ENCODE measurements around the gene RRP7A. TPM values are rescaled to one million over a fixed set of nuclear protein-coding genes. Genes with fewer than 3 reads are reported as not detected.
"Not testable (repeated sequence)": the region's sequence is repeated elsewhere in the genome, so short reads cannot be mapped to it uniquely, and the experiment has no call there.

The RRP7A gene
- total and polyA plus RNA-seq, 2 donors (not counting 1 experiment from before 2014, with no cell fraction given), result 18.3 to 98.5 TPM

DNA sequence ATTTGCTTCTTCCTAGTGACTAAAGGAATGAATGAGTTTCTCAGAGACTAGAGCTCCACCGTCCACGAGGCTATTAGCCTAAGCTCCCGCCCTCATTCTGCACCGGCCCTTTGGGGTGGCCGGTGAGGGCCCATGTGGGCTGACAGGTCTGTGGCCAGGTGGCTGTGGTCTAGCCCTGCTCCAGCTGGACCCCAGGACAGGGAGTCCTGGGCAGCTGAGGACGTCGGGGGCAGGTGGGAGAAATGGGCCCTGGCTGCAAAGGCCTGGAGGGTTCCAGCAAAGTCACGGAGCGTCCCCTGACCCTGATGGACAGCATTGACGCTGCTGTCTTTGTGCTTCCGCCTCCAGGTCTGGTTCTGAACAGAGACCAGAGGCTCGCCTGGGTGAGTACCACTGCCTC is 46.4 kb upstream of the RRP7A start:
- Histone ChIP-seq H2AFZ (ENCODE audit: insufficient read depth, low read depth, low read length, poor library complexity, severe bottlenecking) (no peak overlapping the region), H3K4me2 (replicated peaks; ENCODE audit: low read depth, low read length, poor library complexity, severe bottlenecking) (no peak overlapping the region), H3K27me3 (replicated peaks in 1 of 4; ENCODE audit: control extremely low read depth in 1 of 4, control insufficient read depth in 3 of 4, insufficient read depth in 4 of 4, low read length in 3 of 4) (no peaks in the 10 kb centered on the region), H4K20me1 (ENCODE audit: control insufficient read depth, insufficient read depth, low read length, poor library complexity, severe bottlenecking) (no peaks in the 10 kb centered on the region), H3K36me3 (replicated peaks in 1 of 2; ENCODE audit: control extremely low read depth in 1 of 2, control insufficient read depth in 1 of 2, extremely low read depth in 1 of 2, insufficient read depth in 2 of 2, low read length in 1 of 2) (peaks cover 0 to 4% of the 10 kb centered on the region in 2 experiments), H3K9ac (ENCODE audit: low read length) (no peak overlapping the region), H3K79me2 (ENCODE audit: control insufficient read depth, insufficient read depth, low read length) (no peaks in the 10 kb centered on the region), H3K4me1 (ENCODE audit: control insufficient read depth in 2 of 2, insufficient read depth in 2 of 2, low read length in 2 of 2) (peaks cover 13 to 19% of the 10 kb centered on the region in 2 donors), H3K4me3 (ENCODE audit: control extremely low read depth in 1 of 5, extremely low read depth in 1 of 5, insufficient read depth in 1 of 5, low read depth in 2 of 5, low read length in 4 of 5) (no peak overlapping the region), H3K9me3 (ENCODE audit: control extremely low read depth in 1 of 3, control insufficient read depth in 2 of 3, insufficient read depth in 1 of 3, low read length in 2 of 3) (no peaks in the 10 kb centered on the region), H3K27ac (ENCODE audit: low read length in 2 of 2) (no peak overlapping the region)
- ATAC-seq (ENCODE audit: low read depth), result no peak
- Mint-ChIP-seq H3K27me3 (no peaks in the 10 kb centered on the region), H3K4me1 (peaks cover 13% of the 10 kb centered on the region), H3K9me3 (ENCODE audit: insufficient read depth) (no peaks in the 10 kb centered on the region), H3K27ac (no peak overlapping the region), H3K4me3 (no peak overlapping the region)
- TF ChIP-seq CTCF (IDR thresholded peaks at IDR 0.05), result no peak
- no peak for TF ChIP-seq EZH2 (IDR thresholded peaks at IDR 0.05; ENCODE audit: borderline replicate concordance, insufficient read depth, low read depth, low read length, poor library complexity, severe bottlenecking)
- DNase-seq, result no peak
- intact Hi-C loops (cut with micrococcal nuclease), result no loop called here
- 98% methylated on average over 12 of the region's 12 CpGs for WGBS (ENCODE audit: insufficient coverage)
- POLR2A ChIA-PET, result no interaction called here
- CTCF ChIA-PET, result no interaction called here

DNA sequence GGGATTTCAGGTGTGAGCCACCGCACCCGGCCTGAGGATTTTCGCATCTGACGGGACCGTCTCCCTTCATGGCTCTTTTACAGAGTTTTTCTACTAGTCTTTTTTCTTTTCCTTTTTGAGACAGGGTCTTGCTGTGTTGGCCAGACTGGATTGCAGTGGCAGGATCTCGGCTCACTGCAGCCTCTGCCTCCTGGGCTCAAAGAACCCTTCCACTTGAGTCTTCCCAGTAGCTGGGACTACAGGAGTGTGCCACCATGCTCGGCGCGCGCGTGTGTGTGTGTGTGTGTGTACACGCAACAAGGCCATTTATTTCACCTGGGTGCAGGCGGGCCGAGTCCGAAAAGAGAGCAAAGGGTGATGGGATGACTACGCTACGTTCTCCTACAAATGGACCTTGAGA is 45.1 kb upstream of the RRP7A start:
- Histone ChIP-seq H3K4me2 (replicated peaks; ENCODE audit: low read depth, low read length, poor library complexity, severe bottlenecking) (no peak overlapping the region), H3K79me2 (ENCODE audit: control insufficient read depth, insufficient read depth, low read length) (no peaks in the 10 kb centered on the region), H3K27ac (ENCODE audit: low read length in 2 of 2) (no peak overlapping the region), H3K9me3 (ENCODE audit: control extremely low read depth in 1 of 3, control insufficient read depth in 2 of 3, insufficient read depth in 1 of 3, low read length in 2 of 3) (no peaks in the 10 kb centered on the region), H3K4me3 (ENCODE audit: control extremely low read depth in 1 of 5, extremely low read depth in 1 of 5, insufficient read depth in 1 of 5, low read depth in 2 of 5, low read length in 4 of 5) (no peak overlapping the region), H4K20me1 (ENCODE audit: control insufficient read depth, insufficient read depth, low read length, poor library complexity, severe bottlenecking) (no peaks in the 10 kb centered on the region), H3K36me3 (replicated peaks in 1 of 2; ENCODE audit: control extremely low read depth in 1 of 2, control insufficient read depth in 1 of 2, extremely low read depth in 1 of 2, insufficient read depth in 2 of 2, low read length in 1 of 2) (peaks cover 0 to 4% of the 10 kb centered on the region in 2 experiments), H3K4me1 (ENCODE audit: control insufficient read depth in 2 of 2, insufficient read depth in 2 of 2, low read length in 2 of 2) (peaks cover 13 to 19% of the 10 kb centered on the region in 2 donors), H2AFZ (ENCODE audit: insufficient read depth, low read depth, low read length, poor library complexity, severe bottlenecking) (no peak overlapping the region), H3K27me3 (replicated peaks in 1 of 4; ENCODE audit: control extremely low read depth in 1 of 4, control insufficient read depth in 3 of 4, insufficient read depth in 4 of 4, low read length in 3 of 4) (no peaks in the 10 kb centered on the region), H3K9ac (ENCODE audit: low read length) (no peak overlapping the region)
- intact Hi-C loops (cut with micrococcal nuclease), result loop anchor here (5.0 kb wide), 1 partner anchor 37 kb away; no protein-coding TSS in a partner anchor
- H3K4me1 Mint-ChIP-seq, result peaks cover 15% of the 10 kb centered on the region
- TF ChIP-seq CTCF (IDR thresholded peaks at IDR 0.05), result no peak
- no peak for TF ChIP-seq EZH2 (IDR thresholded peaks at IDR 0.05; ENCODE audit: borderline replicate concordance, insufficient read depth, low read depth, low read length, poor library complexity, severe bottlenecking)
- ATAC-seq (ENCODE audit: low read depth), result no peak
- ChIA-PET POLR2A (no interaction called here), CTCF (no interaction called here)
- H3K4me3 Mint-ChIP-seq, result no peak overlapping the region
- no peaks in the 10 kb centered on the region for H3K27me3 Mint-ChIP-seq
- no peak overlapping the region for H3K27ac Mint-ChIP-seq
- H3K9me3 Mint-ChIP-seq (ENCODE audit: insufficient read depth), result no peaks in the 10 kb centered on the region
- WGBS (ENCODE audit: insufficient coverage), result 98% methylated on average over 12 of the region's 17 CpGs
- no peak for DNase-seq

DNA sequence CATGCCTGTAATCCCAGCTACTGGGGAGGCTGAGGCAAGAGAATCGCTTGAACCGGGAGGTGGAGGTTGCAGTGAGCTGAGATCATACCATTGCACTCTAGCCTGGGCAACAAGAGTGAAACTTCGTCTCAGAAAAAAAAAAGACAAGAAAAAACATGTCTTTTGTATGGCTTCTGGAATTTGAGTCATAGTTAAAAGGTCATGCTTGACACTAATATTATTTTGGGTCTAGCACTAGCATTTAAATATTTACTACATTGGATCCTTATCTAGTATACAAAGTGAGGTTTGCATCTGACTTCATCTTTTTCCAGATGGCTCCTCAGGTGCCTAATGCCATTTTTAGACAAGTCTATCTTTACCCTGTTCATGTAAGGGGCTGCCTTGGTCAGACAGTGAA is 44.3 kb upstream of the RRP7A start:
- POLR2A ChIA-PET; H3K4me3 Mint-ChIP-seq; H3K79me2 ChIP-seq (ENCODE audit: control insufficient read depth, insufficient read depth, low read length); H3K36me3 ChIP-seq (replicated peaks in 1 of 2; ENCODE audit: control extremely low read depth in 1 of 2, control insufficient read depth in 1 of 2, extremely low read depth in 1 of 2, insufficient read depth in 2 of 2, low read length in 1 of 2); H3K27me3 Mint-ChIP-seq; H3K27ac ChIP-seq (ENCODE audit: low read length in 2 of 2); CTCF ChIA-PET; DNase-seq; H3K27me3 ChIP-seq (replicated peaks in 1 of 4; ENCODE audit: control extremely low read depth in 1 of 4, control insufficient read depth in 3 of 4, insufficient read depth in 4 of 4, low read length in 3 of 4); H4K20me1 ChIP-seq (ENCODE audit: control insufficient read depth, insufficient read depth, low read length, poor library complexity, severe bottlenecking); H3K4me2 ChIP-seq (replicated peaks; ENCODE audit: low read depth, low read length, poor library complexity, severe bottlenecking); H3K9me3 Mint-ChIP-seq (ENCODE audit: insufficient read depth); ATAC-seq (ENCODE audit: low read depth); H3K9ac ChIP-seq (ENCODE audit: low read length); H3K9me3 ChIP-seq (ENCODE audit: control extremely low read depth in 1 of 3, control insufficient read depth in 2 of 3, insufficient read depth in 1 of 3, low read length in 2 of 3); H3K27ac Mint-ChIP-seq; H2AFZ ChIP-seq (ENCODE audit: insufficient read depth, low read depth, low read length, poor library complexity, severe bottlenecking); H3K4me3 ChIP-seq (ENCODE audit: control extremely low read depth in 1 of 5, extremely low read depth in 1 of 5, insufficient read depth in 1 of 5, low read depth in 2 of 5, low read length in 4 of 5): not testable (repeated sequence)
- H3K4me1 Mint-ChIP-seq, result peaks cover 15% of the 10 kb centered on the region
- peaks cover 13 to 19% of the 10 kb centered on the region in 2 donors for H3K4me1 ChIP-seq (ENCODE audit: control insufficient read depth in 2 of 2, insufficient read depth in 2 of 2, low read length in 2 of 2)
- WGBS (ENCODE audit: insufficient coverage), result no CpG with 5 or more reads among the region's 3 CpGs
- intact Hi-C loops (cut with micrococcal nuclease), result loop anchor here (5.0 kb wide), 1 partner anchor 37 kb away; no protein-coding TSS in a partner anchor

Data from B cell (primary cell).